Epithelial cell of esophagus (primary cell): Measurements from ENCODE around the gene KIF26B.

Experiments used
- DNase-seq: peaks from one replicate; pipeline ENCODE4 v3.0.0; 2010; ENCODE audit warnings: low read depth
- H3K4me3 ChIP-seq: 2 replicates; pipeline ENCODE4 v1.5.1; 2011; ENCODE audit warnings: mild to moderate bottlenecking, low read length, control low read depth
- CTCF ChIP-seq: IDR thresholded peaks from 2 replicates; pipeline ENCODE4 v1.5.1; 2011; ENCODE audit warnings: low read depth, mild to moderate bottlenecking, low read length, control low read depth, inconsistent platforms; ENCODE audit not compliant: insufficient read depth; ENCODE audit errors: missing control alignments

Gene KIF26B

DNA sequence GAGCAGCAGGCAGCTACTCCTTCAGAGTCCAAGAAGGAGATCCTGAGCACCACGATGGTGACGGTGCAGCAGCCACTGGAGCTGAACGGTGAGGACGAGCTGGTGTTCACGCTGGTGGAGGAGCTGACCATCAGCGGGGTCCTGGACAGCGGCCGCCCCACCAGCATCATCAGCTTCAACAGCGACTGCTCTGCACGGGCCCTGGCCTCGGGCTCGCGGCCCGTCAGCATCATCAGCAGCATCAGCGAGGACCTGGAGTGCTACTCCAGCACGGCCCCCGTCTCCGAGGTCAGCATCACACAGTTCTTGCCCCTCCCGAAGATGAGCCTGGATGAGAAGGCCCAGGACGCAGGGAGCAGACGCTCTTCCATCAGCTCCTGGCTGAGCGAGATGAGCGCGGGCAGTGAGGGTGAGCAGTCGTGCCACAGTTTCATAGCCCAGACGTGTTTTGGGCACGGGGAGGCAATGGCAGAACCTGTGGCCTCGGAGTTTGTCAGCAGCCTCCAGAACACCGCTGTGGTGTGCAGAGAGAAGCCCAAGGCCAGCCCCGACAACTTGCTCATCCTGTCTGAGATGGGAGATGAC lies 531.8 kb downstream of the KIF26B start:
- no peak overlapping the region for H3K4me3 ChIP-seq
- no peak for DNase-seq
- no peak for TF ChIP-seq CTCF

- H3K4me3 ChIP-seq = no peak overlapping the region
- no peak for DNase-seq
- no peak for TF ChIP-seq CTCF
These were observed 532.4 kb downstream of the KIF26B start for GRCh38 chr1:245687152-245687635.

DNA sequence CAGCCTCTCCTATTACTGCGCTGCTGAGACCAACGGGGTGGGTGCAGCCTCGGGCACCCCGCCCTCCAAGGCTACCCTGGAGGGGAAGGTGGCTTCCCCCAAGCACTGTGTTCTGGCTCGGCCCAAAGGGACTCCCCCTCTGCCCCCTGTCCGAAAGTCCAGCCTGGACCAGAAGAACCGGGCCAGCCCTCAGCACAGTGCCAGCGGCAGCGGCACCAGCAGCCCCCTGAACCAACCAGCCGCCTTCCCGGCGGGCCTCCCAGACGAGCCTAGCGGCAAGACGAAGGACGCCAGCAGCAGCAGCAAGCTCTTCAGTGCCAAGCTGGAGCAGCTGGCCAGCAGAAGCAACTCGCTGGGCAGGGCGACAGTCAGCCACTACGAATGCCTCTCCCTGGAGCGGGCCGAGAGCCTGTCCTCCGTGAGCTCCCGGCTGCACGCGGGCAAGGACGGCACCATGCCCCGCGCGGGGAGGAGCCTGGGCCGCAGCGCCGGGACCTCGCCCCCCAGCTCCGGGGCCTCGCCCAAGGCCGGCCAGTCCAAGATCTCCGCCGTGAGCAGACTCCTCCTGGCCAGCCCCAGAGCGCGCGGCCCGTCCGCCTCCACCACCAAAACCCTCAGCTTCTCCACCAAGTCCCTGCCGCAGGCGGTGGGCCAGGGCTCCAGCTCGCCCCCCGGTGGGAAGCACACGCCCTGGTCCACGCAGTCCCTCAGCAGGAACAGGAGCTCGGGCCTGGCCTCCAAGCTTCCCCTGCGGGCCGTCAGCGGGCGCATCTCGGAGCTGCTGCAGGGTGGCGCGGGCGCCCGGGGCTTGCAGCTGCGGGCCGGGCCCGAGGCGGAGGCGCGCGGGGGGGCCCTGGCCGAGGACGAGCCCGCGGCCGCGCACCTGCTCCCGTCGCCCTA lies 533.1 kb downstream of the KIF26B start:
- no peak overlapping the region for H3K4me3 ChIP-seq
- no peak for TF ChIP-seq CTCF
- no peak for DNase-seq

DNA sequence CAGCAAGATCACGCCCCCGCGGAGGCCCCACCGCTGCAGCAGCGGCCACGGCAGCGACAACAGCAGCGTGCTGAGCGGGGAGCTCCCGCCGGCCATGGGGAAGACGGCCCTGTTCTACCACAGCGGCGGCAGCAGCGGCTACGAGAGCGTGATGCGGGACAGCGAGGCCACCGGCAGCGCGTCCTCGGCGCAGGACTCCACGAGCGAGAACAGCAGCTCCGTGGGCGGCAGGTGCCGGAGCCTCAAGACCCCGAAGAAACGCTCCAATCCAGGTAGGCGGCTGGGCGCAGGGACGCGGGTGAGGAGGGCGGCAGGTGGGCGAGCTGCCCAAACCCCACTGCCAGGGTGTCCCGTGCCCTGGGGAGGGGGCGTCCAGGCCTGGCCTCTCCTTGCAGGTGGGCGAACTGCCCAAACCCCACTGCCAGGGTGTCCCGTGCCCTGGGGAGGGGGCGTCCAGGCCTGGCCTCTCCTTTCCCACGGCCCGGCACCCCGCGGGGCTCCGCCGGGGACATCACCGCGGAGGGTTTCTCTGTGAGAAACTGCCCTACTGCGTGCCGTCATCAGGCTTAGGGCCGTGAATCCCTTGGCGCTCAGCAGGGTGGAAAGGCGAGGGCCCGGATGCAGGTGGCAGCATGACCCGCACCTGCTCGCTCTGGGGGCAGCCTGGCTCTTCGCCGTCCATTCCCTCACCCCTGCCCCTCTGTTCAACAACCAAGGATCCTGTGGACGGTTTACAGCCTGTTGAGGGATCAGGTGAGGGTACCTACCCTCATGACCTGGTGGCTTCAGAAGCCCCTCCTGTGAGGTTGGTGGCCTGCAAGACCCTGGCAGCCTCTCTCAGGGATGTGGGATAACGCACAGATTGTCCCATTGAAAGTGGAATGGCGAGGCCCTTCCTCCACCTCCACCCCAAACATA lies 534.0 kb downstream of the KIF26B start:
- TF ChIP-seq CTCF = no peak
- no peak for DNase-seq
- no peak overlapping the region for H3K4me3 ChIP-seq

GRCh38 chr1:245690156-245690690 lies 535.4 kb downstream of the KIF26B start:
- DNase-seq = no peak
- H3K4me3 ChIP-seq = no peak overlapping the region
- TF ChIP-seq CTCF = no peak

DNA sequence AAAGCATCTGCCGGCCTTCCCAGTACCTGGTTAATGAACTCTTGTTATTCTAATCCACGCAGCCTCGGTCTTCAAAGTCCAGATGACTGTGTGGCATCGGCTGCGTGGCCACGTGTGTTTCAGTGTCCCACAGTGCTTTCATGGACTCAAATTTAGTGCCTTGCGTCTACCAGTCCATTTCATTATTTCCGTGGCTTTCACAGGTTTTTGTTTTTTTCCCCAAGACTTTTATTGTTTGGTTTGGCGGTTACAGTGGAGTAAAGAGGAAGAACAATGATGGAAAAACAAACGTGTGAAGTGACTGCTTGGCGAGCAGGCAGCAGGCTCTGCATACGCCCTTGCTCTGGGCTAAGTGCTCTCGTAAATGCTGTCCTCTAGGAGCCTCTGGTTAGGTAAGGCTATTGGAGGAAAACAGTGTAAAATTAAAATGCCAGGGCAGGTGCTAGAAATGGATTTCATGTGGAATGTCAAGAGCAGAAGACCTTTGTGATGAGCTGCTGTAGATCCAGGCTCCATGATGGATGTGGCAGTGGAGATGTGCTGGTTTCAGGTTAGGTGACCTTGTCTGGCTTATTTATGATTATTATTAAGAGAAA lies 536.3 kb downstream of the KIF26B start:
- H3K4me3 ChIP-seq = no peak overlapping the region
- no peak for DNase-seq
- no peak for TF ChIP-seq CTCF
